ENCODE measurements around the gene ERP44. TPM values are rescaled to one million over a fixed set of nuclear protein-coding genes. Genes with fewer than 3 reads are reported as not detected.

Gene ERP44
- total RNA-seq, 1 donor from 2014 or later, result 7.8 TPM

DNA sequence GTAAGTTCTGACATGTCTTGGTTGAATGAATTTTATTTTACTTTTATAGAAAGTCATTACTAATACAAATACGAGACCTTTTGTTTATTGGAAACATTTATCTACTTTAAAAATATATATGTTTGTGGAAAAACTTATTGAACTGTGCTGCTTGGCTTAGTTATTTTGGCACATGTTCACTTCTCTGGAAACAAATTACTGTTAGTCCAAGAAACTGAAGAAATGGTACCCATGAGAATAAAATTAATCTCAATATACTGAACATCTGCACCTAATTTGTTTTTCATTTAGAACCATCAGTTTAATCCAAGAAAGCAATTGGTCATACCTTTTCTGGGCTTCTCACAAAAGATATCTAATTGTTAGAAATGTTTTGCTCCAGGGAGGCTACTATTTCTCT, 32.4 kb upstream of the ERP44 start:
- no peak for DNase-seq (ENCODE audit: low read depth)
- TF ChIP-seq, protein P1, sequence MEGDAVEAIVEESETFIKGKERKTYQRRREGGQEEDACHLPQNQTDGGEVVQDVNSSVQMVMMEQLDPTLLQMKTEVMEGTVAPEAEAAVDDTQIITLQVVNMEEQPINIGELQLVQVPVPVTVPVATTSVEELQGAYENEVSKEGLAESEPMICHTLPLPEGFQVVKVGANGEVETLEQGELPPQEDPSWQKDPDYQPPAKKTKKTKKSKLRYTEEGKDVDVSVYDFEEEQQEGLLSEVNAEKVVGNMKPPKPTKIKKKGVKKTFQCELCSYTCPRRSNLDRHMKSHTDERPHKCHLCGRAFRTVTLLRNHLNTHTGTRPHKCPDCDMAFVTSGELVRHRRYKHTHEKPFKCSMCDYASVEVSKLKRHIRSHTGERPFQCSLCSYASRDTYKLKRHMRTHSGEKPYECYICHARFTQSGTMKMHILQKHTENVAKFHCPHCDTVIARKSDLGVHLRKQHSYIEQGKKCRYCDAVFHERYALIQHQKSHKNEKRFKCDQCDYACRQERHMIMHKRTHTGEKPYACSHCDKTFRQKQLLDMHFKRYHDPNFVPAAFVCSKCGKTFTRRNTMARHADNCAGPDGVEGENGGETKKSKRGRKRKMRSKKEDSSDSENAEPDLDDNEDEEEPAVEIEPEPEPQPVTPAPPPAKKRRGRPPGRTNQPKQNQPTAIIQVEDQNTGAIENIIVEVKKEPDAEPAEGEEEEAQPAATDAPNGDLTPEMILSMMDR (conservative IDR thresholded peaks at IDR 0.05; ENCODE audit: low read depth, low read length), result no peak
- no peak overlapping the region for H3K4me3 ChIP-seq (ENCODE audit: low read depth, low read length)

DNA sequence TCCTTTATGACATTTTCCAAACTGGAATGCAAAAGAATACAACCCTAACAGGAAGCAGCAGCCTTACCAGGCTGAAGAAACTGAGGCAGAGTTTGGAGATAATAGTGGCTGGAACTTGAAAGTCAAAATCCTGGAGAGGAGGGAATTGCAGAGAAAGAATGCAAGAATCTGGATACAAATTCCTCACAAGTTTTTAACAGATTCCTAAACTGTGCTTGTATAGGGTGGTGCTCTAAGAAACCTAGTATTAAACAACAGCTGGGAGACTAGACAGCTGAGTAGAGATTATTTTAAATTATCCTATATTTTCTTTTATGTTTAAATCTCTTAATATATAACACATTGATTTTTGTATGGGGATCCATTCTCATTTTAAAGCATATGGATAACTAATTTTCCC, 31.0 kb upstream of the ERP44 start:
- H3K4me3 ChIP-seq (ENCODE audit: low read depth, low read length), result no peak overlapping the region
- no peak for DNase-seq (ENCODE audit: low read depth)
- TF ChIP-seq, protein P1 (conservative IDR thresholded peaks at IDR 0.05; ENCODE audit: low read depth, low read length), result no peak

GRCh38 chr9:100126423-100126822, 27.6 kb upstream of the ERP44 start:
- no peak for DNase-seq (ENCODE audit: low read depth)
- TF ChIP-seq, protein P1 (conservative IDR thresholded peaks at IDR 0.05; ENCODE audit: low read depth, low read length), result no peak

DNA sequence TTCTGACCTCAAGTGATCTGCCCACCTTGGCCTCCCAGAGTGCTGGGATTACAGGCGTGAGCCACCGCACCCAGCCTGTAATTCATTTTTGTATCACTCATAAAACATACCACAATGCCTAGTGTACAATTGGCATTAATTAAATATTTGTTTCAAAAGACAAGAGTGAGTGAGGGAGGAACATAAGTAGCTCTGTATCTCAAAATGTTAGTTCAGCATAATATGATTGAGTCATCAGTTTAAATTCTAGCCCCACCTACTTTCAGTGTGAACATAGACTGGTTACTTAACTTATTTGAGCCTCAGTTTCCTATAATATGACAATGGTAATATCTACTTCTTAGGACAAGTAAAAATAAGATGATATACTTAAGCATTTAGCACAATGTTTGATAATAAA, 27.1 kb upstream of the ERP44 start:
- no peak overlapping the region for H3K4me3 ChIP-seq (ENCODE audit: low read depth, low read length)
- TF ChIP-seq, protein P1 (conservative IDR thresholded peaks at IDR 0.05; ENCODE audit: low read depth, low read length), result no peak
- DNase-seq (ENCODE audit: low read depth), result no peak

More at GRCh38 chr9:100126423-100126822, 27.6 kb upstream of the ERP44 start:
- no peak overlapping the region for H3K4me3 ChIP-seq (ENCODE audit: low read depth, low read length)

DNA sequence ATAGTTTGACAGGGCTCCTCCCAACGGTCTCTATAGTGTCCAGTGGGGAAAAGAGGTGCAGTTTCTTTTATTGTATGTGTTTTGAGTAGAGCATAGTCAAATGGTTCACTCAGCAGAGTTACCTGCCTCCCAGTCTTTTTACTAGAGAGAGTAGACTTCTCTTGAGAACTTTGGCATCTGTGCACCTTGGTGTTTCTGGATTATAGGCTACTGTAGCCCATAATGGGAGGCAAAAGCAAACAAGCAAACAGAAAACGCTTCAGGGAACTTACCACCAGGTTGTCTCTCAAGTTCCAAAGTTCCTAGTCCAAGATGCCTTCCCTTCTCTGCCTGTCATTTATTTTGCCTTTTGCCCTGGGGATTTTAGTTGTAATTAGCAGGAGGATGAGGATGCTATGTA, 26.4 kb upstream of the ERP44 start:
- H3K4me3 ChIP-seq (ENCODE audit: low read depth, low read length), result no peak overlapping the region
- DNase-seq (ENCODE audit: low read depth), result no peak
- TF ChIP-seq, protein P1 (conservative IDR thresholded peaks at IDR 0.05; ENCODE audit: low read depth, low read length), result no peak

DNA sequence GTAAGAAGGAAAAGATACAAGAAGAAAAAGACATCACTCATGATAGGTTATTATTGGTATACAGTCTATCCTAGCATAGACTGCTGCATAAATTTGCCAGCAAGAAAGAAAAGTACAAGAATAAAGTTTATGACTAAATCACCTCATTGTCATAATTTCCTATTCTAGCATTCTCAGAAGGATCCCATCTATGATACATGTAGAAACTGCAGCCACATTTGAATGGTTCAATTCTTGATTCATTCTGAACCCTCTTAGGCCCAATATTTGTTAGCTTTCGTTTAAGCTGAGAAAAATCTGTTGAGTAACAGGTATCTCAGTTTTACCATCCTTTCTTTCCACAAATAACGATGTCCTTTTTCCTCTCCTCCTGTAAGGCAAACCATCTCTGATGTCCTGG, 21.5 kb upstream of the ERP44 start:
- TF ChIP-seq, protein P1 (conservative IDR thresholded peaks at IDR 0.05; ENCODE audit: low read depth, low read length), result no peak
- DNase-seq (ENCODE audit: low read depth), result no peak
- no peak overlapping the region for H3K4me3 ChIP-seq (ENCODE audit: low read depth, low read length)

DNA sequence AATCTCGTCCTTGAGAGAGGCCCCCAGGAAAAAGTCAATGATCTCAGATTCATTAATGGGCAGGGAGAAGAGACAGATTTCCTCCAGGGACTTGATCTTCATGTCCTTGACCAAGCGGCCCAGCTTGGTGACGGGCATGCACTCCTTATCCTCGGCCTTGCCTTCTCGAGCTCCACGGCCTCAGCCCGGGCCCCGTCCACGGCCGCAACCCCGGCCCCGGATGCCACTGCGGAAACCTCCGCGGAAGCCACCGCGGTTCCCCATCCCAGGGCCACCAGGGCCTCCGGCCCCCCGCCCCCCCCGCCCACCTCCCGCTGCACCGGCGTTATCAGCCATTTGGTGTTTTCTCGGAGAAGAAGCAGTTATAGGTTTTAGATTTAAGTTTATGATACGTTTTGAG, 18.5 kb upstream of the ERP44 start:
- TF ChIP-seq, protein P1 (conservative IDR thresholded peaks at IDR 0.05; ENCODE audit: low read depth, low read length), result no peak
- DNase-seq (ENCODE audit: low read depth), result no peak
- H3K4me3 ChIP-seq (ENCODE audit: low read depth, low read length), result no peak overlapping the region
